Head of caudate nucleus (tissue), 42 donors: Measurements from ENCODE around the gene SLC20A1.
A peak's percentile ranks its signal among the peaks of the same experiment; 100 is the strongest.

ENCODE experiments used
- DNase-seq, 42 donors: peaks; one replicate each; pipeline versions ENCODE4 v3.0.0 to v3.0.0-alpha.2; 2020 to 2021; ENCODE audit warnings: mixed read lengths in 7 of 42
- intact Hi-C: fragments of 100-400 bp; cut with DNase I; formaldehyde crosslinking; loops from one replicate; pipeline ENCODE4 v1.15.0; 2022

The SLC20A1 gene

GRCh38 chr2:112622528-112622849, 23.2 kb upstream of the SLC20A1 start:
- intact Hi-C loops = loop anchor here (10.0 kb wide), 1 partner anchor 102 kb away; the partner anchor contains the start of gene NT5DC4
- DNase-seq = peak in 1 of 42 donors; percentile 9

GRCh38 chr2:112623913-112624777, 21.6 kb upstream of the SLC20A1 start:
- intact Hi-C loops = loop anchor here (10.0 kb wide), 1 partner anchor 101 kb away; the partner anchor contains the start of gene NT5DC4
- DNase-seq = peak in 5 of 42 donors; percentile 3 to 19 (median 4)

- intact Hi-C loops = loop anchor here (10.0 kb wide), 1 partner anchor 99 kb away; the partner anchor contains the start of gene NT5DC4
- peak in 5 of 42 donors; percentile 4 to 19 (median 9) for DNase-seq
Measured at GRCh38 chr2:112625474-112626114, 20.1 kb upstream of the SLC20A1 start.

- intact Hi-C loops = loop anchor here (10.0 kb wide), 1 partner anchor 98 kb away; the partner anchor contains the start of gene NT5DC4
- peak; percentile 56 to 88 (median 75) for DNase-seq
Measured at GRCh38 chr2:112626604-112627059, 19.1 kb upstream of the SLC20A1 start.

- intact Hi-C loops = loop anchor here (10.0 kb wide), 1 partner anchor 97 kb away; the partner anchor contains the start of gene NT5DC4
- DNase-seq = peak in 13 of 42 donors; percentile 12 to 59 (median 26)
Measured at GRCh38 chr2:112627060-112628040, 18.4 kb upstream of the SLC20A1 start.

GRCh38 chr2:112629224-112629623, 16.5 kb upstream of the SLC20A1 start:
- intact Hi-C loops = loop anchor here (10.0 kb wide), 1 partner anchor 96 kb away; the partner anchor contains the start of gene NT5DC4
- DNase-seq = peak in 2 of 42 donors; percentile 2 to 3

- intact Hi-C loops = loop anchor here (10.0 kb wide), 1 partner anchor 95 kb away; the partner anchor contains the start of gene NT5DC4
Measured at GRCh38 chr2:112629823-112630222, 15.9 kb upstream of the SLC20A1 start.

GRCh38 chr2:112630268-112630667, 15.5 kb upstream of the SLC20A1 start:
- intact Hi-C loops = no loop called here
- DNase-seq = peak in 4 of 42 donors; percentile 3 to 7 (median 5)

More at GRCh38 chr2:112629823-112630222, 15.9 kb upstream of the SLC20A1 start:
- peak in 2 of 42 donors; percentile 3 to 7 for DNase-seq

- no peak for DNase-seq
- intact Hi-C loops = no loop called here
Measured at GRCh38 chr2:112633708-112634107, 12.0 kb upstream of the SLC20A1 start.

GRCh38 chr2:112634153-112634873, 11.4 kb upstream of the SLC20A1 start:
- peak in 6 of 42 donors; percentile 0 to 13 (median 3) for DNase-seq
- intact Hi-C loops = no loop called here

- peak in 3 of 42 donors; percentile 6 to 10 (median 7) for DNase-seq
- intact Hi-C loops = no loop called here
Measured at GRCh38 chr2:112634874-112635157, 10.9 kb upstream of the SLC20A1 start.

GRCh38 chr2:112636605-112637288, 9.0 kb upstream of the SLC20A1 start:
- intact Hi-C loops = no loop called here
- DNase-seq = peak in 3 of 42 donors; percentile 12 to 15 (median 13)

GRCh38 chr2:112637289-112637660, 8.5 kb upstream of the SLC20A1 start:
- intact Hi-C loops = no loop called here
- no peak for DNase-seq

GRCh38 chr2:112639936-112640335, 5.8 kb upstream of the SLC20A1 start:
- DNase-seq = no peak
- intact Hi-C loops = loop anchor here (5.0 to 10.0 kb wide), 2 partner anchors 53 to 385 kb away; partner anchors contain the start of gene ZC3H8

- intact Hi-C loops = loop anchor here (5.0 to 10.0 kb wide), 2 partner anchors 53 to 386 kb away; partner anchors contain the start of gene ZC3H8
Measured at GRCh38 chr2:112640467-112640799, 5.3 kb upstream of the SLC20A1 start.

GRCh38 chr2:112640800-112641675, 4.7 kb upstream of the SLC20A1 start:
- peak in 3 of 42 donors; percentile 10 to 14 (median 13) for DNase-seq
- intact Hi-C loops = loop anchor here (5.0 to 10.0 kb wide), 2 partner anchors 54 to 386 kb away; partner anchors contain the start of gene ZC3H8

More at GRCh38 chr2:112640467-112640799, 5.3 kb upstream of the SLC20A1 start:
- peak in 3 of 42 donors; percentile 0 to 3 (median 2) for DNase-seq
